Measurements from ENCODE around the gene PFDN4.

- TF ChIP-seq TAF1 (IDR thresholded peaks at IDR 0.05; ENCODE audit: low read depth, low read length): no peak
- TF ChIP-seq POLR2A (IDR thresholded peaks at IDR 0.05; ENCODE audit: low read depth, low read length): no peak
- TF ChIP-seq POLR2AphosphoS5 (IDR thresholded peaks at IDR 0.05; ENCODE audit: low read depth, low read length): no peak
- TF ChIP-seq SPI1 (IDR thresholded peaks at IDR 0.05; ENCODE audit: low read depth, low read length): no peak
Observed at GRCh38 chr20:54200487-54201267, 7.2 kb upstream of the PFDN4 start.

Data from GM12891 (cell line).